ENCODE data around the gene CDK10. TPM values are rescaled to one million over a fixed set of nuclear protein-coding genes. Genes with fewer than 3 reads are reported as not detected.

The CDK10 gene
- total and polyA plus RNA-seq, 10 of the 15 experiments (the other 5 are each of a cell fraction or from before 2014, with no cell fraction given) = 1.5 to 58.7 (median 36.0) TPM

DNA sequence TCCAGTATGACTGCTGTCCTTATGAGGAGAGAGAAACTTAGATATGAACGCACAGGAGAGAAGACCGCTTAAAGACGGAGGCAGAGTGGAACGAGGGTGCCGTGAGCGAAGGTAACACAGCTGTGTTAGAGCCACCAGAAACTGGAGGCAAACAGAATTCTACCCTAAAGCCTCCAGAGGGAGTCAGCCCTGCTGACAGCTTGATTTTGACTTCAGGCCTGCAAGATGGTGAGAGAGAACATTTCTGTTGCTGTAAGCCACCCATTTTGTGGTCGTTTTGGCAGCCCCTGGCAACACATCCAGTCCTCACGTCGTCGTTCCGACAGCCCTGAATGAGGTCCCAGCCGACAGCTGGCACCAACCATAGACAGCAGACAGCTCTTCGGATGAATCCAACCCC lies 17.8 kb downstream of the CDK10 start:
- FAIRE-seq (no peak), DNase-seq (ENCODE audit: low read depth, low spot score) (no peak), ATAC-seq (no peak)
- in situ Hi-C loops (cut with MboI) (loop anchor here (5.0 to 10.0 kb wide), 2 partner anchors 91 to 158 kb away; no protein-coding TSS in a partner anchor), intact Hi-C loops (cut with micrococcal nuclease; ENCODE audit: unreplicated experiment) (loop anchor here (10.0 kb wide), 1 partner anchor 211 kb away; the partner anchor contains the start of gene MC1R)
- Histone ChIP-seq H3K9me3 (replicated peaks; ENCODE audit: control insufficient read depth, insufficient read depth, low read length) (no peaks in the 10 kb centered on the region), H3K9ac (ENCODE audit: control insufficient read depth, insufficient read depth, low read length) (no peak overlapping the region), H3K4me3 (no peak overlapping the region), H3K27ac (ENCODE audit: control insufficient read depth, insufficient read depth) (no peak overlapping the region), H3K79me2 (ENCODE audit: control insufficient read depth, insufficient read depth, low read length) (no peaks in the 10 kb centered on the region), H4K20me1 (ENCODE audit: control insufficient read depth, insufficient read depth) (no peaks in the 10 kb centered on the region), H3K27me3 (replicated peaks in 1 of 2; ENCODE audit: control insufficient read depth in 2 of 2, insufficient read depth in 2 of 2, low read length in 1 of 2) (no peaks in the 10 kb centered on the region), H3K4me2 (ENCODE audit: control insufficient read depth, insufficient read depth) (no peak overlapping the region), H2AFZ (ENCODE audit: control insufficient read depth, low read depth, low read length) (no peak overlapping the region), H3K36me3 (ENCODE audit: control insufficient read depth in 2 of 2, insufficient read depth in 2 of 2, low read length in 1 of 2) (no peaks in the 10 kb centered on the region), H3K4me1 (ENCODE audit: control insufficient read depth, insufficient read depth, low read length) (peaks cover 15% of the 10 kb centered on the region)
- ChIA-PET CTCF (interaction anchor here (0.8 to 2.3 kb wide), 3 partner anchors 60 to 156 kb away, joined by 3 to 21 read pairs (median 4); no protein-coding TSS in a partner anchor), SMC1A (ENCODE audit: uncharacterized antibody, unreplicated experiment) (interaction anchor here (4.4 to 4.7 kb wide), 2 partner anchors 87 to 156 kb away, joined by 39 to 44 read pairs; no protein-coding TSS in a partner anchor), POLR2A (interaction anchor here (0.6 to 0.7 kb wide), 2 partner anchors 19 to 161 kb away, joined by 3 to 6 read pairs; no protein-coding TSS in a partner anchor), RAD21 (ENCODE audit: unreplicated experiment) (interaction anchor here (2.7 to 3.3 kb wide), 2 partner anchors 90 to 156 kb away, joined by 17 to 33 read pairs; no protein-coding TSS in a partner anchor)
- TF ChIP-seq ASH2L (IDR thresholded peaks at IDR 0.05; ENCODE audit: borderline replicate concordance, low read depth) = no peak
- WGBS (ENCODE audit: insufficient coverage, insufficient replicate concordance, low lambda C conversion rate, missing lambda C conversion rate) = 80% methylated on average over 13 of the region's 13 CpGs
- no TSS peak for BruUV-seq (replicated peaks)

DNA sequence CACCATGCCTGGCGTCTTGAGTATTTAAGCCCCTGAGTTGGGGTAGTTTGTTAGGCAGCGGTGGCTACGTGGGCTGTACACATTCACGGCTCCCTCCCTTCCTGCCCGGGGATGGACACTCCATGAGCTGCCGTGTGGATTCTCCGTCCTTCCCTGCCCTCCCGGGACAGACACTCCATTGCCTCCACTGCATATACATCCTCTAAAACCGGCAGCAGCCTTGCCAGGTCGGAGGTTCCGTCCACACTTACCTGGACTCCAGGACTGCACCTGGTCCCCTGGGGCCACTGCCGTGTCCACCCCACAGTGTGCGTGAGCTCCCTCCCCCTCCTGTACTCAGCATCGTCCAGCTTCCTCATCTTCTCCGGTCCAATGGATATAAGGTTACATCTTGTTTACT lies 18.5 kb downstream of the CDK10 start:
- H3K27me3 ChIP-seq (replicated peaks in 1 of 2; ENCODE audit: control insufficient read depth in 2 of 2, insufficient read depth in 2 of 2, low read length in 1 of 2) = no peaks in the 10 kb centered on the region
- H3K4me1 ChIP-seq (ENCODE audit: control insufficient read depth, insufficient read depth, low read length) = peaks cover 11% of the 10 kb centered on the region
- H3K4me2 ChIP-seq (ENCODE audit: control insufficient read depth, insufficient read depth) = no peak overlapping the region
- H3K27ac ChIP-seq (ENCODE audit: control insufficient read depth, insufficient read depth) = no peak overlapping the region
- no TSS peak for BruUV-seq (replicated peaks)
- H3K4me3 ChIP-seq = no peak overlapping the region
- ATAC-seq = no peak
- ChIA-PET POLR2A (interaction anchor here (1.8 kb wide), 1 partner anchor 156 kb away, joined by 9 read pairs; no protein-coding TSS in a partner anchor), CTCF (interaction anchor here (1.0 to 5.4 kb wide), 7 partner anchors 15 to 377 kb away, joined by 3 to 119 read pairs (median 12); partner anchors contain the start of gene VPS9D1), RAD21 (ENCODE audit: unreplicated experiment) (interaction anchor here (1.2 to 3.3 kb wide), 5 partner anchors 15 to 133 kb away, joined by 3 to 33 read pairs (median 4); partner anchors contain the start of gene VPS9D1), SMC1A (ENCODE audit: uncharacterized antibody, unreplicated experiment) (interaction anchor here (1.4 to 4.7 kb wide), 3 partner anchors 36 to 155 kb away, joined by 3 to 44 read pairs (median 39); no protein-coding TSS in a partner anchor)
- no peak overlapping the region for H3K9ac ChIP-seq (ENCODE audit: control insufficient read depth, insufficient read depth, low read length)
- 71% methylated on average over 15 of the region's 15 CpGs for WGBS (ENCODE audit: insufficient coverage, insufficient replicate concordance, low lambda C conversion rate, missing lambda C conversion rate)
- DNase-seq (ENCODE audit: low read depth, low spot score) = no peak
- intact Hi-C loops (cut with micrococcal nuclease; ENCODE audit: unreplicated experiment) (loop anchor here (10.0 kb wide), 1 partner anchor 210 kb away; the partner anchor contains the start of gene MC1R), in situ Hi-C loops (cut with MboI) (loop anchor here (10.0 kb wide), 1 partner anchor 90 kb away; no protein-coding TSS in a partner anchor)
- no peak overlapping the region for H2AFZ ChIP-seq (ENCODE audit: control insufficient read depth, low read depth, low read length)
- FAIRE-seq = no peak
- no peaks in the 10 kb centered on the region for H3K36me3 ChIP-seq (ENCODE audit: control insufficient read depth in 2 of 2, insufficient read depth in 2 of 2, low read length in 1 of 2)
- H3K79me2 ChIP-seq (ENCODE audit: control insufficient read depth, insufficient read depth, low read length) = no peaks in the 10 kb centered on the region
- no peaks in the 10 kb centered on the region for H4K20me1 ChIP-seq (ENCODE audit: control insufficient read depth, insufficient read depth)
- no peaks in the 10 kb centered on the region for H3K9me3 ChIP-seq (replicated peaks; ENCODE audit: control insufficient read depth, insufficient read depth, low read length)
- TF ChIP-seq KAT2A (conservative IDR thresholded peaks at IDR 0.05; ENCODE audit: control insufficient read depth, low read depth, low read length) = no peak
- no peak for TF ChIP-seq CHD4 (IDR thresholded peaks at IDR 0.05)
- no peak for TF ChIP-seq ZNF622 (IDR thresholded peaks at IDR 0.05)
- no peak for TF ChIP-seq NFYA (IDR thresholded peaks at IDR 0.05; ENCODE audit: borderline replicate concordance, low read depth, low read length)
- TF ChIP-seq, protein P1, sequence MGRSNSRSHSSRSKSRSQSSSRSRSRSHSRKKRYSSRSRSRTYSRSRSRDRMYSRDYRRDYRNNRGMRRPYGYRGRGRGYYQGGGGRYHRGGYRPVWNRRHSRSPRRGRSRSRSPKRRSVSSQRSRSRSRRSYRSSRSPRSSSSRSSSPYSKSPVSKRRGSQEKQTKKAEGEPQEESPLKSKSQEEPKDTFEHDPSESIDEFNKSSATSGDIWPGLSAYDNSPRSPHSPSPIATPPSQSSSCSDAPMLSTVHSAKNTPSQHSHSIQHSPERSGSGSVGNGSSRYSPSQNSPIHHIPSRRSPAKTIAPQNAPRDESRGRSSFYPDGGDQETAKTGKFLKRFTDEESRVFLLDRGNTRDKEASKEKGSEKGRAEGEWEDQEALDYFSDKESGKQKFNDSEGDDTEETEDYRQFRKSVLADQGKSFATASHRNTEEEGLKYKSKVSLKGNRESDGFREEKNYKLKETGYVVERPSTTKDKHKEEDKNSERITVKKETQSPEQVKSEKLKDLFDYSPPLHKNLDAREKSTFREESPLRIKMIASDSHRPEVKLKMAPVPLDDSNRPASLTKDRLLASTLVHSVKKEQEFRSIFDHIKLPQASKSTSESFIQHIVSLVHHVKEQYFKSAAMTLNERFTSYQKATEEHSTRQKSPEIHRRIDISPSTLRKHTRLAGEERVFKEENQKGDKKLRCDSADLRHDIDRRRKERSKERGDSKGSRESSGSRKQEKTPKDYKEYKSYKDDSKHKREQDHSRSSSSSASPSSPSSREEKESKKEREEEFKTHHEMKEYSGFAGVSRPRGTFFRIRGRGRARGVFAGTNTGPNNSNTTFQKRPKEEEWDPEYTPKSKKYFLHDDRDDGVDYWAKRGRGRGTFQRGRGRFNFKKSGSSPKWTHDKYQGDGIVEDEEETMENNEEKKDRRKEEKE (IDR thresholded peaks at IDR 0.05) = no peak
- TF ChIP-seq EP300 (IDR thresholded peaks at IDR 0.05; ENCODE audit: borderline replicate concordance in 1 of 2, control insufficient read depth in 1 of 2, low read depth in 2 of 2, low read length in 2 of 2) = no peak
- TF ChIP-seq NR2F1 (conservative IDR thresholded peaks at IDR 0.05) = no peak
- TF ChIP-seq RAD51 (IDR thresholded peaks at IDR 0.05) = no peak
- TF ChIP-seq SIN3A (IDR thresholded peaks at IDR 0.05; ENCODE audit: low read depth, low read length) = no peak
